ENCODE data around the gene MRPS17.

MRPS17 gene

DNA sequence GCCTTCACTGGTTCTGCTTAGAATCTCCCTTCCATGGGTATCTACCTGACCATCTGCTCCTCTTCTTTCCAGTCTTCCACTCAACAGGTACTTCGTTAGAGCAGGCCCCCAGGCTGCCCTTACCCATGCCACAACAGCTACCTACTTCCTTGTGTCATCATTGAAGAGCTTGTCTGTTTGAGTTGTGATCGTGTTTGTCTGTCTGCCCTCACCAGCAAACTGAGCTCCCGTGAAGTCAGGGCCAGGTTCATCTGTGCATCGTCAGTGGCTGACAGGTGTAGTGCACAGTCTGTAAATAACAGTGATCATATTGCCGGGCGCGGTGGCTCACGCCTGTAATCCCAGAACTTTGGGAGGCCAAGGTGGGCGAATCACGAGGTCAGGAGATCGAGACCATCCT is 17.7 kb downstream of the MRPS17 start:
- DNase-seq: no peak

DNA sequence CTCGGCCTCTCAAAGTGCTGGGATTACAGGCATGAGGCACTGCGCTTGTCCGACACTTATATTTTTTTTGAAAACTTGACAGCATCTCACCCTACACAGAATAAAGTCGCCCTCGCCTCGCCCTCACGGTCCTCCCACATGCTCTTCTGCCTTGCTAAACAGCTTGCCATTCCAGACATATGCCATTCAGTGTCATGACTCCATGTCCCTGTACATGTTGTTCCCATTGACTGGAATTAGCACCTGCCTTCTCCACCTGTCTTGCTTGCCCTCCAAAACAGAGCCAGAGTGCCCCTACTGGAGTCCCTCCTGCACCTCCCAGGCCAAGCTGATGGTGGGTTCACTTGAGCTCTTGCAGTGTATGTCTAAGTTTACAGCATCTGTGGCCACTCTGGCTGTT is 18.9 kb downstream of the MRPS17 start:
- DNase-seq: no peak

DNA sequence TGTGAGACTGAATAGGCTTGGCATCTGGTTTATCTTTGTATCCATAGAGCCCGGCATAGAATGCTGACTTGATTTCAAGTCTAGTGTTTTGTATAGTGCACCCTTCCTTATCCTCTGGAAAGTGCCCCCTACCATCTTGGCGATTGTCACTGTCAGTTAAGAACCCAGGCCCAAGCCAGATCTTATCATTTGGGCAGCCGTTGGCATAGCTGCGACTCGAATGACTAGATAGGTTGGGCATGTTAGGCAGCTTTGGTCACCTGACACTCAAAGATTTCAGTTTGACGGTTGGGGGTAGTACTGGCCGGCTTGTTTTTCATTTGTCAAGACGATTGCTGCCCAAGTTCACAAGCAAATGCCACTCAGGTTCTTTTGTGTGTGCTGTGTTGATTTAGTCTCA is 19.3 kb downstream of the MRPS17 start:
- no peak for DNase-seq

DNA sequence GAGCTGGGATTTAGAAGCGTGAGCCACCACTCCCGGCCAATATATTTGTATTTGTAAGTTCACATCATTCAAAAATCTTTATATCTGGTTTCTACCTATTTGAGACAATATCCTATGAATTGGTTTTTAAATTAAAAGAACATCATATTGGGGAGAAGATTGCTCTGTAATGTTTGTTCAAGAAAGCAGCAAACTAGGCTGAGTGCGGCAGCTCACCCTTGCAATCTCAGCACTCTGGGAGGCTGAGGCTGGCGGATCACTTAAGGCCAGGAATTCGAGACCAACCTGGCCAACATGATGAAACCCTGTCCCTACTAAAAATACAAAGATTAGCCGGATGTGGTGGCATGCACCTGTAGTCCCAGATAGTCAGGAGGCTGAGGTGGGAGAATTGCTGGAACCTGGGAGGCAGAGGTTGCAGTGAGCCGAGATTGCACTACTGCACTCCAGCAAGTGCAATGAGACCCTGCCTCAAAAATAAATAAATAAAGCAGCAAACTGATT is 22.1 kb downstream of the MRPS17 start:
- DNase-seq: no peak

DNA sequence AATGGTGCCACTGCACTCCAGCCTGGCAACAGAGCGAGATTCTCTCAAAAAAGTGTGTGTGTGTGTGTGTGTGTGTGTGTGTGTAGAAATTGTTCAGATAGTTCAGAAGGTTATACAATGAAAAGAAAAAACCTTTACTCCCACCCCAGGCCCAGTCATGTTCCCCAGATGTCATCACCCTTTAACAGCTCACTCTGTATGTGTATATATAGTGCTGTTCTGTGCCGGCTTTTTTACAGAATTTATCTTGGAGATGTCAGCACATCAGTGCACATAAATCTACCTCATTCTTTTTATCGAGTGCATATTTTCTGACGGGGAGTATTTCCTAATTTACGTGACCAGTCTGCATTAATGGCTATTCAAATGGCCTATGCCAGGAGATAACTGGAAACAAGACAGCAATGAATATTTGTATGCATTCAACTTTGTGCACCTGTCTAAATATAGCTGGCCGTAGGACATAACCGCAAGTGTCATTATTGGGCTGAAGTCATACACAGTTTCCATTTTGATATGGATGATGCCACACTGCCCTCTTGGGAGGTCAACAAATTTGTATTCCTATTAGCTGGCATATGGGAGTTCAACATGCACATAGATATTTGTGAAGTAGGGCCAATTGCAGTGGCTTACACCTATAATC is 24.4 kb downstream of the MRPS17 start:
- DNase-seq: no peak

DNA sequence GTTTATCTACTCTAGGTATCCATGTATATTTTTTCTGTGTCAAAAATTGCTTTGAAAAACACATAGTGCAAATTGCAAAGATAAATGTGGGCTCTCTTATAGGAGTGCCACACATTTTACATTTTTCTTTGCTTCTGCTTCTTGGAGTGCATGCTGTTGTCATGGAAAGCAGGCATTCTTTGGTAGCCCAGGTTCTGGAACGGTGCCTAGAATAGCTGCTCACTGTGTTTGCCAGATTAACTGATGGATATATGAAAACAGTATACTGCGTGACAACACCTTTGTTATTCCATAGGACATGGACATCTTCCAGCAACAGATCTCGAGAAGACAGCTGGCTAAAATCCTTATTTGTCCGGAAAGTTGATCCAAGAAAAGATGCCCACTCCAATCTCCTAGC is 26.2 kb downstream of the MRPS17 start:
- no peak for DNase-seq

DNA sequence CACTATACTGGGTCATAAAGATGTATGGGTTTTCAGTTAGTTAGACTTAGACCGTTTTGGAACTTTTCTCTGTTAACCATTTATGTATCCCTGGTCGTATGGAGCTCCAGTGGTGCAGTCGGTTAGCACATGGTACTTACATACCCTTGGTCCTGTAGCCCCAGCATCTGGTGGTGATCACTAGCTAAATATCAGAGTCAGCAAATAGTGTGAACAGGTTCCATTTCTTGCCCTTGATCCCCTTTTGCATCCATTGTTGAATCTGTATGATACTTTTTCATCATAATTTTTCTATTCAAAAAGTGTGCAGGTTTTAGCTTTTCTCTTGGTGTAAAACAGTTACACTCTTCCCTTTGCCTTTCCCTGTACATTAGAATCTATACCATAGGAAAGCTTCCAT is 28.6 kb downstream of the MRPS17 start:
- DNase-seq: no peak

DNA sequence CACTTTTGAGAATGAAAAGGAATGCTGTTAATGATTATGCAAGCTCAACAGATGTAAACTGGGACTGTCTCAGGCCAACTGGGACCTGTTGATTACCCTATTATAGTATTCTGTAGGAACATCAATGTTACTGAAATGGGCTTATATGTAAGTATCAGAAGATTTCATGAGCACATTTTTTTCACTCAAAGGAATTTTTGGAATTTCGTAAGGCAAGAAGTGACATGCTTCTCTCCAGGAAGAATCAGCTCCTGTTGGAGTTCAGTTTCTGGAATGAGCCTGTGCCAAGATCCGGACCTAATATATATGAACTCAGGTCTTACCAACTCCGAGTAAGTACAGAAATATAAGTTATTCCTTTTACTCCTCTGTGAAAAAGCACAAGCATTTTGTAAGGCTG is 31.9 kb downstream of the MRPS17 start:
- DNase-seq: no peak

DNA sequence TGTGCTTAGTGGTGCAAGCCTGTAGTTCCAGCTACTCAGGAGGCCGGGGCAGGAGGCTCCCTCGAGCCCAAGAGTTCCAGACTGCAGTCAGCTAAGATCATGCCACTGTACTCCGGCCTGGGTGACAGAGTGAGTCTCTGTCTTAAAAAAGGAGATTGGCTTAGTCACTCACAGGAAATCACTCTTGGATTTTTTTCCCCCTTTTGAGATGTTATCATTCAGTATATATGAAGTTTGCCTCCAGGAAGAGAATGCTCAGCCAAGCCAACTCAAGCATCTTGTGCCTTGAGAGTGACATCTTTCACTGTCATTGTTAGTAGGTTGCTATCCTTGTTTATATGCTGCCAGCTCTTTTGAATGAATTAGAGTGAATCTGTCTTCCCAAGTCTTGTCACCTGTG is 40.7 kb downstream of the MRPS17 start:
- DNase-seq: no peak

DNA sequence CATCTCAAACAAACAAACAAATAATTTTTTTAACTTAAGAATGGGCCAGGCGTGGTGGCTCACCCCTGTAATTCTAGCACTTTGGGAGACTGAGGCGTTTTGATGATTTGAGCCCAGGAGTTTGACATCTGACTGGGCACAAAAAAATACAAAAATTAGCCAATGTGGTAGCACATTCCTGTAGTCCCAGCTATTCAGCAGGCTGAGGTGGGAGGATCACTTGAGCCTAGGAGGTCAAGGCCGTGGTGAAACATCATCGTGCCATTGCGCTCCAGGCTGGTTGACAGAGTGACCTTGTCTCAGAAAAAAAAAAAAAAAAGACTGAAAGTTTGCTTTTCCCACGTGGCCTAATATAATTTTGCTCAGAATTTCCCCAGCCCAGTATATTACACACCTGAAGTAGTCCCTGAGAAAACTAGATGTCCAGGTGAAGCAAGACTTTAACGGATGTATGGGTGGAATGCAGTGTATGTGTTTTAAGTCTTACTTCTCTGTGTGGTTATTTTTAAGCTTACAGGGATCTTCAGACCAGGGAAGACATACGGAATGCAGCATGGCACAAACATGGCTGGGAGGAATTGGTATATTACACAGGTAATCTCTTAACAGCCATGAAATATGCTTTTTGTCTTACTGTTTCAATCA is 45.3 kb downstream of the MRPS17 start:
- no peak for DNase-seq

DNA sequence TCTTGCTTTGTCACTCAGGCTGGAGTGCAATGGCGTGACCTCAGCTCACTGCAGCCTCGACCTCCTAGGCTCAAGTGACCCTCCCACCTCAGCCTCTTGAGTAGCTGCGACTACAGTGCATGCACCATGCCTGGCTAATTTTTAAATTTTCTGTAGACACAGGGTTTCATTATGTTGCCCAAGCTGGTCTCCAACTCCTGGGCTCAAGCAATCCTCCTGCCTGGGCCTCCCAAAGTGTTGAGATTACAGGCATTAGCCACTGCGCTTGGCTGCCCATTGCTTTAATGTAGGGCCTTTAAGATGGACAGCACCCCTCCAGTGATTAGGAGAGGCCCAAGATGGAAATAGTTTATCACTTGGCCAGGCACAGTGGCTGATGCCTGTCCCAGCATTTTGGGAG is 52.1 kb downstream of the MRPS17 start:
- DNase-seq: no peak

Data from right kidney (tissue), 1 donor.